Measurements from ENCODE around the gene UBE2G1.

DNA sequence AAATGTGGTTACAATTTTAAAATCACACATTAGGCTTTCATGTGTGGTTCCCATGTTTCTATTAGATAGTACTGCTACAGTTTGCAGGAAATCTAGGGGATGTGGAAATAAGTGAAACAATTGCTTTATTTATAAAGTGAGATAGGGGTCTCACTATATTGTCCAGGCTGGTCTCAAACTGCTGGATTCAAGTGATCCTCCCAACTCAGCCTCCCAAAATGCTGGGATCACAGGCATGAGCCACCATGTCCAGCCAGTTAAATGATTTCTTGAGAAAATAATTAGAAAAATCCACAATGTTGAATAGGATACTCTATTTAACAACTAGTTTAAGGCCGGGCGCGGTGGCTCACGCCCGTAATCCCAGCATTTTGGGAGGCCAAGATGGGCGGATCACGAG is 42.0 kb downstream of the UBE2G1 start:
- TF ChIP-seq, protein P1, sequence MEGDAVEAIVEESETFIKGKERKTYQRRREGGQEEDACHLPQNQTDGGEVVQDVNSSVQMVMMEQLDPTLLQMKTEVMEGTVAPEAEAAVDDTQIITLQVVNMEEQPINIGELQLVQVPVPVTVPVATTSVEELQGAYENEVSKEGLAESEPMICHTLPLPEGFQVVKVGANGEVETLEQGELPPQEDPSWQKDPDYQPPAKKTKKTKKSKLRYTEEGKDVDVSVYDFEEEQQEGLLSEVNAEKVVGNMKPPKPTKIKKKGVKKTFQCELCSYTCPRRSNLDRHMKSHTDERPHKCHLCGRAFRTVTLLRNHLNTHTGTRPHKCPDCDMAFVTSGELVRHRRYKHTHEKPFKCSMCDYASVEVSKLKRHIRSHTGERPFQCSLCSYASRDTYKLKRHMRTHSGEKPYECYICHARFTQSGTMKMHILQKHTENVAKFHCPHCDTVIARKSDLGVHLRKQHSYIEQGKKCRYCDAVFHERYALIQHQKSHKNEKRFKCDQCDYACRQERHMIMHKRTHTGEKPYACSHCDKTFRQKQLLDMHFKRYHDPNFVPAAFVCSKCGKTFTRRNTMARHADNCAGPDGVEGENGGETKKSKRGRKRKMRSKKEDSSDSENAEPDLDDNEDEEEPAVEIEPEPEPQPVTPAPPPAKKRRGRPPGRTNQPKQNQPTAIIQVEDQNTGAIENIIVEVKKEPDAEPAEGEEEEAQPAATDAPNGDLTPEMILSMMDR (IDR thresholded peaks at IDR 0.05), result no peak
- no peak for TF ChIP-seq POLR2A (IDR thresholded peaks at IDR 0.05)
